Thoracic aorta (tissue), 2 donors: ENCODE results near the gene ARHGAP18. TPM values are rescaled to one million over a fixed set of nuclear protein-coding genes. Genes with fewer than 3 reads are reported as not detected.

Source experiments
- ATAC-seq: fragments of 150-250 bp; one replicate; pipeline ENCODE4 v1.8.0; 2017; ENCODE audit warnings: low read depth; ENCODE audit not compliant: insufficient number of reproducible peaks, low FRiP score
- DNase-seq: peaks from one replicate; pipeline ENCODE4 v3.0.0-alpha.2; 2020; ENCODE audit warnings: low spot score
- H3K27ac ChIP-seq, 2 donors: fragments of 200-600 bp; sonication (generic); 1 replicate in 1 of 2; 2 replicates in 1 of 2; pipeline ENCODE4 v1.5.1; 2016; ENCODE audit warnings: mild to moderate bottlenecking in 2 of 2, moderate library complexity in 2 of 2
- H3K27me3 ChIP-seq: fragments of 200-600 bp; sonication (generic); replicated peaks from 2 replicates; pipeline ENCODE4 v1.6.0; 2016; ENCODE audit warnings: mild to moderate bottlenecking; ENCODE audit not compliant: insufficient read depth
- H3K36me3 ChIP-seq: fragments of 200-600 bp; sonication (generic); one replicate; pipeline ENCODE4 v1.5.1; 2016
- H3K4me1 ChIP-seq, 2 donors: fragments of 200-600 bp; sonication (generic); 1 replicate in 1 of 2; 2 replicates in 1 of 2; pipeline versions ENCODE4 v1.5.1 to v1.6.0; 2016; ENCODE audit warnings: low read depth in 2 of 2, mild to moderate bottlenecking in 1 of 2; ENCODE audit not compliant: control insufficient read depth in 1 of 2
- H3K4me3 ChIP-seq: fragments of 200-600 bp; sonication (generic); 2 replicates; pipeline ENCODE4 v1.5.1; 2016; ENCODE audit warnings: mild to moderate bottlenecking
- H3K9me3 ChIP-seq: fragments of 200-600 bp; sonication (generic); 2 replicates; pipeline ENCODE4 v1.5.1; 2016
- CTCF ChIP-seq: fragments of 200-600 bp; sonication (generic); IDR thresholded peaks from one replicate; pipeline ENCODE4 v1.5.1; 2019; ENCODE audit warnings: antibody characterized with exemption
- total RNA-seq, 2 donors: library from RNA; depleted of rRNA; stranded (reverse); fragments of >200 nt; gene quantifications; one replicate each; pipeline versions ENCODE4 v1.1.0 to v1.2.3, GENCODE V29; 2016

ARHGAP18 gene
- total RNA-seq, 2 donors from 2014 or later: 24.8 to 37.0 TPM

- ATAC-seq: no peak
Measured at GRCh38 chr6:129744880-129745237, 34.9 kb upstream of the ARHGAP18 start.

GRCh38 chr6:129744201-129744879 is 34.4 kb upstream of the ARHGAP18 start:
- peaks cover 6 to 7% of the 10 kb centered on the region in 2 donors for H3K4me1 ChIP-seq
- no peak for DNase-seq
- H3K27ac ChIP-seq: no peak overlapping the region
- no peaks in the 10 kb centered on the region for H3K27me3 ChIP-seq
- no peak for TF ChIP-seq CTCF
- H3K9me3 ChIP-seq: no peaks in the 10 kb centered on the region
- no peaks in the 10 kb centered on the region for H3K36me3 ChIP-seq
- H3K4me3 ChIP-seq: no peak overlapping the region
- no peak for ATAC-seq

More at GRCh38 chr6:129744880-129745237, 34.9 kb upstream of the ARHGAP18 start:
- Histone ChIP-seq H3K9me3 (no peaks in the 10 kb centered on the region), H3K27ac (no peak overlapping the region), H3K4me1 (peaks cover 10 to 12% of the 10 kb centered on the region in 2 donors), H3K36me3 (no peaks in the 10 kb centered on the region), H3K4me3 (no peak overlapping the region), H3K27me3 (no peaks in the 10 kb centered on the region)
- no peak for TF ChIP-seq CTCF
- DNase-seq: no peak

GRCh38 chr6:129740013-129740412 is 30.0 kb upstream of the ARHGAP18 start:
- Histone ChIP-seq H3K9me3 (no peaks in the 10 kb centered on the region), H3K27me3 (no peaks in the 10 kb centered on the region), H3K4me1 (no peaks in the 10 kb centered on the region), H3K4me3 (no peak overlapping the region), H3K27ac (no peak overlapping the region), H3K36me3 (no peaks in the 10 kb centered on the region)
- ATAC-seq (no peak), DNase-seq (no peak)
- no peak for TF ChIP-seq CTCF

- ATAC-seq (no peak), DNase-seq (no peak)
- Histone ChIP-seq H3K27ac (no peak overlapping the region), H3K27me3 (no peaks in the 10 kb centered on the region), H3K4me3 (no peak overlapping the region), H3K9me3 (no peaks in the 10 kb centered on the region), H3K36me3 (no peaks in the 10 kb centered on the region), H3K4me1 (no peaks in the 10 kb centered on the region)
- no peak for TF ChIP-seq CTCF
Measured at GRCh38 chr6:129736105-129736504, 26.1 kb upstream of the ARHGAP18 start.

- DNase-seq: no peak
- Histone ChIP-seq H3K27ac (no peak overlapping the region), H3K27me3 (no peaks in the 10 kb centered on the region), H3K4me1 (no peaks in the 10 kb centered on the region), H3K4me3 (no peak overlapping the region), H3K9me3 (no peaks in the 10 kb centered on the region), H3K36me3 (no peaks in the 10 kb centered on the region)
- no peak for ATAC-seq
- no peak for TF ChIP-seq CTCF
Measured at GRCh38 chr6:129733290-129733689, 23.3 kb upstream of the ARHGAP18 start.
